K562 (cell line): ENCODE data around the gene CAMK2G. TPM values are rescaled to one million over a fixed set of nuclear protein-coding genes. Genes with fewer than 3 reads are reported as not detected.

Source experiments
- ATAC-seq: fragments of 200-7000 bp; cut with Tn5 transposase; 3 replicates; pipeline ENCODE4 v1.9.1; 2020; ENCODE audit warnings: moderate library complexity
- BruUV-seq: library from RNA; stranded (reverse); fragments of 400-500 nt; replicated peaks from 2 replicates; lab custom pipeline; 2021; lab: Mats Ljungman, UMichigan
- CTCF ChIA-PET: fragments of 300-600 bp; formaldehyde crosslinking; extraction: SDS; loops from one replicate; lab custom pipeline; 2021; ENCODE audit warnings: low intra/inter-chr PET ratio; lab: Yijun Ruan, JAX
- POLR2A ChIA-PET: fragments of 300-600, 350-650 bp; sonication (Branson Sonifier 250); formaldehyde crosslinking; extraction: SDS; loops from one replicate; lab custom pipeline; 2021; ENCODE audit warnings: antibody characterized with exemption, inconsistent platforms; lab: Yijun Ruan, JAX
- DNase-seq, 4 experiments: peaks; one replicate each; pipeline versions ENCODE4 v3.0.0 to v3.0.0-alpha.2; 2011 to 2018; ENCODE audit warnings: low spot score in 3 of 4, mixed read lengths in 3 of 4; ENCODE audit errors: extremely low read depth in 1 of 4
- FAIRE-seq: peaks from 2 replicates; lab custom pipeline; 2011; peaks lifted over from hg19 to GRCh38; lab: Jason Lieb, UNC
- H2AFZ ChIP-seq: 2 replicates; pipeline ENCODE4 v1.6.0; 2011; ENCODE audit warnings: low read depth, low read length, control low read depth, inconsistent platforms
- H3K27ac ChIP-seq: fragments of 200-600 bp; 3 replicates; pipeline ENCODE4 v1.8.0; 2011; ENCODE audit warnings: low read depth, mild to moderate bottlenecking, control low read depth, inconsistent platforms, low read length, moderate library complexity, mixed read lengths; ENCODE audit errors: extremely low read depth
- H3K27me3 ChIP-seq, 2 experiments: fragments of 300-600 bp in 1 of 2; 2 replicates in 1 of 2; 3 replicates in 1 of 2; pipeline versions ENCODE4 v1.6.0 to v1.8.0; 2011; ENCODE audit warnings: inconsistent platforms in 2 of 2, low read length in 2 of 2, mild to moderate bottlenecking in 1 of 2, mixed read lengths in 1 of 2, moderate library complexity in 1 of 2; ENCODE audit not compliant: control insufficient read depth in 2 of 2, insufficient read depth in 2 of 2
- H3K36me3 ChIP-seq: fragments of 300-600 bp; 3 replicates; pipeline ENCODE4 v1.8.0; 2011; ENCODE audit warnings: mild to moderate bottlenecking, low read length, inconsistent platforms; ENCODE audit not compliant: control insufficient read depth, insufficient read depth
- H3K4me1 ChIP-seq, 2 experiments: fragments of 200-600 bp in 1 of 2; replicated peaks in 1 of 2; 2 replicates in 1 of 2; 3 replicates in 1 of 2; pipeline versions ENCODE4 v1.5.1 to v1.8.0; 2011; ENCODE audit warnings: inconsistent platforms in 2 of 2, low read length in 2 of 2, mild to moderate bottlenecking in 1 of 2, mixed read lengths in 1 of 2, moderate library complexity in 1 of 2; ENCODE audit not compliant: control insufficient read depth in 2 of 2, insufficient read depth in 2 of 2
- H3K4me2 ChIP-seq: 2 replicates; pipeline ENCODE4 v1.6.1; 2011; ENCODE audit warnings: low read length, control low read depth, inconsistent platforms, mixed read lengths; ENCODE audit not compliant: insufficient read depth
- H3K4me3 ChIP-seq: fragments of 200-600 bp; sonication (generic), shearing (Covaris generic); 2 replicates; pipeline ENCODE4 v1.5.1; 2016; ENCODE audit warnings: control low read depth, inconsistent platforms
- H3K79me2 ChIP-seq: fragments of 200-600 bp; 3 replicates; pipeline ENCODE4 v1.8.0; 2011; ENCODE audit warnings: low read length, inconsistent platforms; ENCODE audit not compliant: control insufficient read depth, insufficient read depth
- H3K9ac ChIP-seq, 2 experiments: 2 replicates each; pipeline versions ENCODE4 v1.6.0 to v1.6.1; 2011; ENCODE audit warnings: low read depth in 2 of 2, low read length in 2 of 2, control low read depth in 1 of 2, inconsistent platforms in 1 of 2, mild to moderate bottlenecking in 1 of 2, mixed read lengths in 1 of 2; ENCODE audit not compliant: insufficient read depth in 1 of 2
- H3K9me1 ChIP-seq: one replicate; pipeline ENCODE4 v1.6.0; 2011; ENCODE audit warnings: inconsistent platforms, mild to moderate bottlenecking, low read length, moderate library complexity; ENCODE audit not compliant: control insufficient read depth, insufficient read depth
- H3K9me3 ChIP-seq: replicated peaks from 2 replicates; pipeline ENCODE4 v1.5.1; 2011; ENCODE audit warnings: low read depth, low read length, inconsistent platforms; ENCODE audit not compliant: control insufficient read depth, insufficient read depth
- H4K20me1 ChIP-seq: replicated peaks from 2 replicates; pipeline ENCODE4 v1.6.1; 2011; ENCODE audit warnings: low read length, inconsistent platforms, mixed read lengths; ENCODE audit not compliant: control insufficient read depth, insufficient read depth
- CHD4 ChIP-seq: fragments of 200-600 bp; sonication (generic); IDR thresholded peaks from 3 replicates; pipeline ENCODE4 v1.6.1; 2012; ENCODE audit warnings: low read depth, mild to moderate bottlenecking, mixed read lengths, low read length, inconsistent platforms; ENCODE audit not compliant: insufficient read depth, insufficient replicate concordance, poor library complexity, severe bottlenecking
- JUN ChIP-seq, 2 experiments: sonication (generic) in 1 of 2; formaldehyde crosslinking in 1 of 2; IDR thresholded peaks; 2 replicates each; pipeline versions ENCODE4 v1.6.1 to v1.8.0; 2012 to 2022; ENCODE audit warnings: borderline replicate concordance in 2 of 2, mild to moderate bottlenecking in 2 of 2, improper control_type of control experiment in 1 of 2, low read depth in 1 of 2, low read length in 1 of 2, missing genetic modification reagents in 1 of 2
- SPI1 ChIP-seq: IDR thresholded peaks from 2 replicates; pipeline ENCODE4 v1.6.1; 2011; ENCODE audit warnings: low read depth, low read length, control low read depth, borderline replicate concordance
- WGBS: fragments of 100-300 bp; shearing (Covaris generic); methylation state at CpG from one replicate; pipeline ENCODE4 v1.1.6; 2016; ENCODE audit warnings: low coverage, mixed read lengths; ENCODE audit not compliant: insufficient coverage; ENCODE audit errors: missing lambda C conversion rate; 5-methylcytosine and 5-hydroxymethylcytosine counted together
- in situ Hi-C: fragments of 300-500 bp; cut with MboI; formaldehyde crosslinking; loops from 4 replicates; pipeline ENCODE4 v1.15.0; 2018; ENCODE audit warnings: inconsistent platforms, mixed read lengths
- intact Hi-C: fragments of 100-400 bp; cut with micrococcal nuclease; formaldehyde crosslinking; loops from 2 replicates; pipeline ENCODE4 v1.14.2; 2022
- polyA plus RNA-seq, 8 experiments: library from polyadenylated mRNA; depleted of rRNA in 4 of 8; stranded (reverse) in 5 of 8; unstranded in 3 of 8; fragments of >200 nt; fragmentation: Nextera tagmentation in 2 of 8; fragmentation: Illumina TruSeq in 1 of 8; extraction: Ambion mirVana in 2 of 8; extraction: Trizol in 1 of 8; gene quantifications; 2 replicates each; pipeline versions ENCODE4 v1.2.1 to v1.2.3, GENCODE V29; 2011 to 2014; ENCODE audit warnings: inconsistent platforms in 1 of 8, missing spikeins in 1 of 8
- total RNA-seq, 7 experiments: library from RNA; depleted of rRNA in 6 of 7; stranded (reverse); fragments of >200 nt in 6 of 7; fragmentation: Illumina TruSeq in 2 of 7; extraction: Trizol in 2 of 7; gene quantifications; 2 replicates each; pipeline versions ENCODE4 v1.2.1 to v1.2.3, GENCODE V29; 2011 to 2021; ENCODE audit warnings: low replicate concordance in 1 of 7

The CAMK2G gene
- total and polyA plus RNA-seq, 9 of the 15 experiments (the other 6 are each of a cell fraction or from before 2014, with no cell fraction given) = 9.0 to 37.9 (median 32.6) TPM

- no TSS peak for BruUV-seq
- H3K36me3 ChIP-seq = no peaks in the 10 kb centered on the region
- H3K9me3 ChIP-seq = no peaks in the 10 kb centered on the region
- no peak overlapping the region; the same call in 1 of the 2 replicates for H2AFZ ChIP-seq
- peak overlapping the region in 1 of 2 experiments; percentile 23; a peak in 1 of 4 replicates for H3K9ac ChIP-seq
- no peak overlapping the region for H3K27ac ChIP-seq
- POLR2A ChIA-PET = interaction anchor here (1.1 kb wide), 2 partner anchors 162 to 271 kb away, joined by 3 read pairs; partner anchors contain the start of gene SEC24C
- peaks cover 23 to 25% of the 10 kb centered on the region in 2 experiments for H3K4me1 ChIP-seq
- no peak for DNase-seq
- in situ Hi-C loops (no loop called here), intact Hi-C loops (no loop called here)
- H3K27me3 ChIP-seq = no peaks in the 10 kb centered on the region
- H4K20me1 ChIP-seq = no peaks in the 10 kb centered on the region
- H3K9me1 ChIP-seq = no peaks in the 10 kb centered on the region
- FAIRE-seq = no peak
- H3K4me3 ChIP-seq = no peak overlapping the region
- no peak overlapping the region for H3K4me2 ChIP-seq
- no peak for TF ChIP-seq JUN (IDR thresholded peaks at IDR 0.05; ENCODE audit: borderline replicate concordance, low read depth, low read length)
- no peak for TF ChIP-seq JUN (CRISPR knock-in tag; IDR thresholded peaks at IDR 0.05; ENCODE audit: borderline replicate concordance)
- TF ChIP-seq SPI1 = peak; percentile 53; the same call in 1 of the 2 replicates
- TF ChIP-seq, all 486 proteins: peak for 1
- no peak for ATAC-seq
- 24% methylated on average over 4 of the region's 4 CpGs for WGBS
- H3K79me2 ChIP-seq = no peaks in the 10 kb centered on the region
- CTCF ChIA-PET = no interaction called here
These were observed 31.1 kb upstream of the CAMK2G start for GRCh38 chr10:73905256-73906020.

DNA sequence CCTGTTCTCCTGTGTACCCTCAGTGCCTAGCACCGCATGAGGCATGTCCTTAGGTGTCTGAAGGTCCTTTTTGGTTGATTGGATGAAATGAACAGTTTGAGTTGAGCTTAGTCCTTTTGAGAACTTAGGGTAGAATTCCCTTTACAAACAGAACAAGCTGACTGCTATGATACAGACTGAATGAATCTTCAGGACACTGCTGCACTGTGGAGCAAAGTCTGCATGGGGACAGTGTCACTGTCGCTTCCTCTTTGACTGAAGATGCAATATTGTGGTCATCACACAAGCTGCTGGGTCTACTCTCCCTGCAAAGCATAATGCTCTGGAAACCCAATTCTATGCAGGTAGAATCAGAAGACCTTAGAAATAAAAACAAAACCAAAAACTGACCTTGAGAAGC lies 28.0 kb upstream of the CAMK2G start:
- DNase-seq = no peak
- TF ChIP-seq SPI1 (peak; percentile 3; the same call in 1 of the 2 replicates), CHD4 (no peak)
- no peaks in the 10 kb centered on the region for H4K20me1 ChIP-seq
- ChIA-PET POLR2A (interaction anchor here (0.8 to 1.2 kb wide), 5 partner anchors 14 to 33 kb away, joined by 3 to 5 read pairs (median 3); no protein-coding TSS in a partner anchor), CTCF (no interaction called here)
- in situ Hi-C loops = no loop called here
- H3K27ac ChIP-seq = no peak overlapping the region
- BruUV-seq = no TSS peak
- H3K4me1 ChIP-seq = peaks cover 6 to 8% of the 10 kb centered on the region in 2 experiments; a peak in 4 of 5 replicates
- H2AFZ ChIP-seq = 0 out of 2 replicates have a peak overlapping the region, but pooled peaks have one; percentile 11
- no peak overlapping the region for H3K4me3 ChIP-seq
- peak; percentile 47; the same call in 2 of the 3 replicates for ATAC-seq
- 76% methylated on average over 2 of the region's 2 CpGs for WGBS
- H3K36me3 ChIP-seq = no peaks in the 10 kb centered on the region
- H3K9me1 ChIP-seq = no peaks in the 10 kb centered on the region
- peak; percentile 6 for FAIRE-seq
- intact Hi-C loops = no loop called here
- H3K27me3 ChIP-seq = no peaks in the 10 kb centered on the region
- H3K9ac ChIP-seq = no peak overlapping the region
- no peaks in the 10 kb centered on the region for H3K9me3 ChIP-seq
- H3K4me2 ChIP-seq = no peak overlapping the region
- H3K79me2 ChIP-seq = no peaks in the 10 kb centered on the region
